K562 (cell line): ENCODE measurements around the gene ASRGL1. TPM values are rescaled to one million over a fixed set of nuclear protein-coding genes. Genes with fewer than 3 reads are reported as not detected.

ENCODE experiments used
- CHAMP1 ChIP-seq: fragments of 450-650 bp; IDR thresholded peaks from 2 replicates; pipeline ENCODE4 v1.6.1; 2016; ENCODE audit warnings: mild to moderate bottlenecking
- CTBP1 ChIP-seq: fragments of 450-650 bp; IDR thresholded peaks from 2 replicates; pipeline ENCODE4 v1.6.1; 2016; ENCODE audit warnings: borderline replicate concordance
- KAT2B ChIP-seq: IDR thresholded peaks from one replicate; pipeline ENCODE4 v1.6.1; 2012; ENCODE audit warnings: low read depth, mild to moderate bottlenecking, control low read depth, inconsistent platforms, low read length, moderate library complexity
- KDM1A ChIP-seq, 2 experiments: fragments of 450-650 bp; IDR thresholded peaks; 2 replicates each; pipeline ENCODE4 v1.6.1; 2016; ENCODE audit warnings: mild to moderate bottlenecking in 2 of 2
- MGA ChIP-seq: fragments of 450-650 bp; IDR thresholded peaks from 2 replicates; pipeline ENCODE4 v1.6.1; 2016; ENCODE audit warnings: mild to moderate bottlenecking, moderate library complexity
- MYC ChIP-seq, 2 experiments: fragments of 250-450 bp in 1 of 2; sonication (Bioruptor Pico) in 1 of 2; IDR thresholded peaks; 2 replicates each; pipeline versions ENCODE4 v1.5.1 to v1.6.1; 2012 to 2021; ENCODE audit warnings: low read depth in 2 of 2, borderline replicate concordance in 1 of 2, improper control_type of control experiment in 1 of 2, low read length in 1 of 2, mild to moderate bottlenecking in 1 of 2, moderate library complexity in 1 of 2
- NFATC3 ChIP-seq: fragments of 450-650 bp; IDR thresholded peaks from 2 replicates; pipeline ENCODE4 v1.6.1; 2017; ENCODE audit warnings: mild to moderate bottlenecking
- NFE2 ChIP-seq: IDR thresholded peaks from 2 replicates; pipeline ENCODE4 v1.6.1; 2014; ENCODE audit warnings: antibody characterized with exemption, low read depth
- POLR2H ChIP-seq: IDR thresholded peaks from 2 replicates; pipeline ENCODE4 v1.6.1; 2016; ENCODE audit warnings: missing genetic modification characterization, low read depth, mild to moderate bottlenecking, control low read depth, missing compliant biosample characterization, moderate library complexity
- RAD21 ChIP-seq, 2 experiments: fragments of 250-450 bp in 1 of 2; fragments of 450-650 bp in 1 of 2; sonication (Bioruptor Pico) in 1 of 2; formaldehyde crosslinking in 1 of 2; IDR thresholded peaks in 1 of 2; conservative IDR thresholded peaks in 1 of 2; 2 replicates each; pipeline versions ENCODE4 v1.4.0 to v1.8.0; 2020 to 2022; ENCODE audit warnings: mild to moderate bottlenecking in 2 of 2, moderate library complexity in 1 of 2
- SMAD4 ChIP-seq: fragments of 250-450 bp; sonication (Bioruptor Pico); conservative IDR thresholded peaks from 2 replicates; pipeline ENCODE4 v1.8.0; 2021; ENCODE audit warnings: inconsistent platforms, mild to moderate bottlenecking, moderate library complexity
- ZC3H4 ChIP-seq: sonication (generic); formaldehyde crosslinking; IDR thresholded peaks from 2 replicates; pipeline ENCODE4 v1.9.0; 2021; ENCODE audit warnings: missing genetic modification reagents, borderline replicate concordance
- ZEB2 ChIP-seq: fragments of 450-650 bp; IDR thresholded peaks from 2 replicates; pipeline ENCODE4 v1.6.1; 2016
- polyA plus RNA-seq, 8 experiments: library from polyadenylated mRNA; depleted of rRNA in 4 of 8; stranded (reverse) in 5 of 8; unstranded in 3 of 8; fragments of >200 nt; fragmentation: Nextera tagmentation in 2 of 8; fragmentation: Illumina TruSeq in 1 of 8; extraction: Ambion mirVana in 2 of 8; extraction: Trizol in 1 of 8; gene quantifications; 2 replicates each; pipeline versions ENCODE4 v1.2.1 to v1.2.3, GENCODE V29; 2011 to 2014; ENCODE audit warnings: inconsistent platforms in 1 of 8, missing spikeins in 1 of 8
- total RNA-seq, 7 experiments: library from RNA; depleted of rRNA in 6 of 7; stranded (reverse); fragments of >200 nt in 6 of 7; fragmentation: Illumina TruSeq in 2 of 7; extraction: Trizol in 2 of 7; gene quantifications; 2 replicates each; pipeline versions ENCODE4 v1.2.1 to v1.2.3, GENCODE V29; 2011 to 2021; ENCODE audit warnings: low replicate concordance in 1 of 7

Gene ASRGL1
- total and polyA plus RNA-seq, 9 of the 15 experiments (the other 6 are each of a cell fraction or from before 2014, with no cell fraction given), result 3.1 to 23.0 (median 11.2) TPM

- TF ChIP-seq MGA (peak; percentile 54), POLR2H (tag) (no peak), SMAD4 (CRISPR knock-in tag) (peak; percentile 22; the same call in 1 of the 2 replicates), NFE2 (peak; percentile 68), ZC3H4 (no peak), ZEB2 (peak; percentile 82), KDM1A (IDR thresholded peaks at IDR 0.05) (peak; percentile 11 to 49; a peak in 2 of 4 replicates), KAT2B (no peak), CHAMP1 (no peak), MYC (IDR thresholded peaks at IDR 0.05; ENCODE audit: low read depth, low read length) (0 out of 2 replicates have a peak, but pooled peaks have one; percentile 31), MYC (CRISPR knock-in tag; IDR thresholded peaks at IDR 0.05; ENCODE audit: borderline replicate concordance, low read depth) (no peak), CTBP1 (peak; percentile 90), NFATC3 (no peak), RAD21 (CRISPR knock-in tag; conservative IDR thresholded peaks at IDR 0.05 in 1 of 2, IDR thresholded peaks at IDR 0.05 in 1 of 2) (peak; percentile 31 to 58; a peak in 3 of 4 replicates)
Measured at GRCh38 chr11:62393061-62393611, 55.9 kb downstream of the ASRGL1 start (continued).
